Fibroblast of skin of scalp (primary cell): Measurements from ENCODE around the gene NSFL1C.
"Not testable (repeated sequence)": the region's sequence is repeated elsewhere in the genome, so short reads cannot be mapped to it uniquely, and the experiment has no call there.

Source experiments
- DNase-seq: peaks from one replicate; pipeline ENCODE4 v3.0.0-alpha.2; 2013

NSFL1C gene

DNA sequence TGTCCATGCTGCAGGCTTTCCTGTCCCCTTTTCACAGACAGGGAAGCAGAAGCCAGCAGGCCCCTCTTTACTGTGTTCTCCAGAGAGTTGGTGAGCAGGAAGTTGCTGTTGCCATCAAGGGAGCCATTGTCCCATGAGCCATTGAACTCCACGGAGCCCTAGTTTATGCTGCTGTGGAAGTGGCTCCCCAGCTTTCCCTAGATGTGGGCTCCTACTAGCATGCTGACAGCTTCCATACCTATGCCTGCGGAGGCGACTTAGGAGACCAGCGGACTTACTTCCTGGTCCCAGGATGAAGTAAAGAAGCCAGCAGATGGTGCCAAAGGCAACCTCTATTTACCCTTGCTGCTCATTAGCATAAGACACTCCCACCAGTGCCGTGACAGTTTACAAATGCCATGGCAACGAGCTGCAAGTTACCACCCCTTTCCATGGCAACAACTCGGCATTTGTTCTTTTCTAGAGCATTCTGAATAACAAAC is 43.0 kb downstream of the NSFL1C start:
- DNase-seq, result peak; percentile 56

DNA sequence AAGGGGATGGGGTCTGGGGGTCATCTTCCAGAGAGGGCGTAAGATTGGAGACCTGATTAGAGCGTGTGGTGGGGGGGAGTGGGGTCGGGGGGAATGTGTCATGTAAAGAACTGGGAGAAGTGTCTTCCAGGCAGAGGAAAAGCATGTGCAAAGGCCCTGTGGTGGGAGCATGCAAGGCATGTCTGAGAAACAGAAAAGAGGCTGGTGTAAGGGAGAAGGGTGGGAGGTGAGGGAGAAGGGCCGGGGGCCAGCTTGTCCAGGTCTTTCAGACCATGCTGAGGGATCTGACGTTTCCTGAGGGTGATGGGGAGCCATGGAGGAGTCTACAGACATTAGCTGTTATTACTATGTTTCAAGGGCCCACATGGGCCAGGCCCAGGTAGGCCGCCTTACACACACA is 43.4 kb downstream of the NSFL1C start:
- no peak for DNase-seq

DNA sequence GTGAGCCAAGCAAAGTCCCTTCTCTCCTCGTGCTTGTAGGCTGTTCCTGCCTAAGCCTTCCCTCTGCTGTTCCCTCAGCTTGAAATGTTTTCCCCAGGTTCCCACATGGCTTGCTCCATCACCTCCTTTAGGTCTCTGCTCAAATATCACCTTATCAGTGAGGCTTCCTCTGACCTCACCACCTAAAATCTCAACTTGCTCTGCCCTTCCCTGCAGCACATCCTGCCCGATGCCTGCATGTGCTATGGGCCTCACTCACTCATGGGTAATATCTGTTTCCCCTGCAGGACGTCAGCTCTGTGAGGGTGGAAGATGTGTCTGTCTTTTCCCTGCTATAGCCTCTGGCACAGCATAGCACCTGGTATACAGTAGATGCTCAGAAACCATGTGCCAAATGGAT is 43.9 kb downstream of the NSFL1C start:
- DNase-seq, result no peak

DNA sequence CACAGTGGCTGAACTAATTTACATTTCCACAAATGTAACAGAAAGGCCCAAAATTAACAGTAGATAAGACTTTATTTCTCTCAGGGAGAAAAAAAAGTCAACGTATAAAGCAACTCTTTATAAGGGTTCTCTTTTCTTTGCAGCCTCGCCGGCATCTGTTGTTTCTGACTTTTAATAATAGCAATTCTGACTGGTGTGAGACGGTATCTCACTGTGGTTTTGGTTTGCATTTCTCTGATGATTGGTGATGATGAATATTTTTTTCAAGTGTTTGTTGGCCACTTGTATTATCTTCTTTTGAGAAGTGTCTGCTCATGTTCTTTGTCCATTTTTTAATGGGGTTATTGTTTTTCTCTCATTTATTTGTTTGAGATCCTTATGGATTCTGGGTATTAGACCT is 46.6 kb downstream of the NSFL1C start:
- DNase-seq, result no peak

GRCh38 chr20:1418350-1418749 is 48.3 kb downstream of the NSFL1C start:
- DNase-seq, result no peak

DNA sequence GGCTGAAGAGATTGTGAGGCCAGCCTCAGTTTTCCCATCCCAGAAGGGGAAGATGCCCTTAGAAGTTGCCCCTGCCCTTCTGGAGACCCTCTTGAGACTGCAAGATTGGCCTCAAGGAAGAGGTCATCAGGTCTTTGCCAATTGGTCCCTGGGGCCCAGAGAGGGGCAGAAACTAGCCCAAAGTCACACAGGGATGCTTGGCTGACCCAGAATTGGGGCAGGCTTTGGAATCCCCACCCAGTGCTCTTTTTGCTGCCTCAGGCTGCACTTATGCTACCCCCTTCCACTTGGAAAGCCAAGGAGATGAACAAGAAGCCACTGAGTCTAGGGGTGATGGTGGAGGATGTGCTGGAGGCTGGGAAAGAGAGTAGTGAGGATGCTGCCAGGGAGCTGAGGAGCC is 48.9 kb downstream of the NSFL1C start:
- DNase-seq, result no peak

DNA sequence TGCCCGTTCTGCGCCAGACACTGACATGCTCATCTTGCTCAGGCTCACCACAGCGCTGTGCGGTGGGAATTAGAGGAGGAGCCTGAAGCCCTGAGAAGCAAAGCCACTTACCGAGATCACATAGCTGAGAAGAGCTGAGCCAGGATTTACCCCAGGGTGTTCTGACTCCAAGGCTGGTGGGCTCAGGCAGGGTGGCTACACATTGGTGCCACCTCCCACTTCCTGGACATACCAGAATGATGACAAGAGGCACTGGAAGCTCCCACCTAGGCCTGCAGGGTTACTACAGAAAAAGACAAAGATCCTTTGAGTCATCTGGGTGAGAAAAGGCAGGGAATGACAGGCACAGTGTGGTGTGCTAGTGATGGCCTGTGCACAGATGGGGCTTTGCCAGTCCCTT is 49.4 kb downstream of the NSFL1C start:
- DNase-seq, result peak; percentile 46

DNA sequence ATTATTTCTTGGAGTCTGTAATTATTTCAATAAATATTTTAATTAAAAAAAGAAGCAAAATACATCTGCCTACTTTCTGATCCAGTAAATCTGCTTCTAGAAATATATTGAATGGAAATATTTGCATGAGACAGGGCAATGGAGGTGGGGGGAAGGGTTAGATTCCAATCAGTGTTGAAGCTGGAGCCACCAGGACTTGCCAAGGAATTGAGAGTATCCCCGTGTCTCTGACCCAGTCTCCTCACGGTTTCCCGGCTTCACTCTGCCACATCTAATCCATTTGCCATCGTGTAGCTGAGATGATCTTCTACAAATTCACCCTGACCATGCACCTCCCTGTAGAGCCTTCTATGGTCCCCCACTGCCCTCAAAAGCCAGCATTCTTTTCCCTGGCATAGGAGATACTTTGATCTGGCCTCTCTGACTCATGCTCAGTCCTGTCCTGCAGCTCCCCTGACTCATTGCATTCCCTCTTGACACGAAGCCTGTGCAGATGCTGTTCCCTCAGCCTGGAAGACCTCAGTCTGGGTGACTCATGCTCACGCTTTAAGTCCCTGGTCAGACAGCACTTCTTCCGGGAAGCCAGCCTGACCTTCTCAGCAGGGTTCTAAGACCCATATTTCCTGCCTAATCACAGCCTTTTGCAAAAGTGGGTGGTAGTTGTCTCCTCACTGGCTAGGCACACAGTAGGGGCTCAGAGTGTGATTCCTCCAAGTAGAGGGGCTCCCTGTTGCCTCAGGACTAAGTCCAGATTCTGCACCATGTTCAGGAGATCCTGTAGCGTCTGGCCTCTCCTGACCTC is 50.8 kb downstream of the NSFL1C start:
- peak; percentile 86 for DNase-seq

DNA sequence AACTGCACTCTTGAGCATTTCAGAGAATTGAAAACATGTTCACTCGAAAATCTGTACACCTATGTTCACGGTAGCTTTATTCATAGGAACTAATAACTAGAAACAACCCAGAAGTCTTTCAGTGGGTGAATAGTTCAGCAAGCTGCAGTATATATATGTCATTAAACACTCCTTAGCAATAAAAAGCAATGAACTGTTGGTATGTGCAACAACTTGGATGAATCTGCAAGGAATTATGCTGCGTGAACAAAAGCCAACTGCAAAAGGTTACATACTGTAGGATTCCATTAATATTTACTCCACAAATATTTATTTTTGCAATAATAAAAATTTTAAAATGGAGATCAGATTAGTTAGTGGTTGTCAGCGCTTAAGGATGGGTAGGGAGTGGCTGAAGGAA is 51.7 kb downstream of the NSFL1C start:
- DNase-seq, result no peak

GRCh38 chr20:1405801-1406200 is 60.8 kb downstream of the NSFL1C start:
- no peak for DNase-seq

- no peak for DNase-seq
Measured at GRCh38 chr20:1403624-1404023, 63.0 kb downstream of the NSFL1C start.

DNA sequence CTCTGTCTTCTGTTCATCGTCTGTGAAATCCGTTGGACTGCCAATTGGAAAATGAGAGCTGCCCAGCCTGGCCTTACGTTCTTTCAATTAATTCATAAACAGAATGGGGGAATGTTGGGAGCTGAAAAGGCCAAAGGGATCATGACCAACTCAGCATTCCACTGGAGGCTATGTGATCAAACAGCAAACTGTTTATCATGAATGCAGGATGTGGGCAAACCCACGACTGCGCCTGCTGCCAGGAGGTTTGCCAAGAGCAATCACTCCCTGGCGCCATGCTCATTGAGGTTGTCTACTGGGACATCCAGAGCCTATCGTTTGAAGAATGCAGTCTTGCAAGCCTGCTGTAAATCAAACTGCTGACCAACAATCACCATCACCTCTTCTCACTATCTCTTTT is 64.5 kb downstream of the NSFL1C start:
- DNase-seq, result peak; percentile 26

DNA sequence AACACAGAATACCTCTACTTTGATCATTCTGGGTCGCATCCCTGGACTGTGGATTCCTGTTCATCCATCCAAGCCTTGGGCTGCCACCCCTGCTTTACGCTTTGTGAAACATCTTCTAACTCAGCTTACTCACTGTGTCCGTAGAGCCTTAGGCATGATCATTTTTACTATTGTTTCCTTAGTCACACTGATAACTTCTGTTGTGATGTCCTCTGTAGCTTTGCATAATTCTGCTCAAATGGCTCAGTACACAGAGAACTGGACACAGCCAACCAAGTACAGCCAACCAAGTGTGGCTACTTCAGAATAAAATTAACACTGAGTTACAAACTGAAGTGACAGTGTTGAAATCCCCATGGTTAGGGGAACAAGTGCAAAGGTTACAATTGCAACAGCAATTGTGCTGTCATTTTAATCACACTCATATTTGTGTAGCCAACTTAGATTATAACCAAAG is 65.2 kb downstream of the NSFL1C start:
- no peak for DNase-seq

DNA sequence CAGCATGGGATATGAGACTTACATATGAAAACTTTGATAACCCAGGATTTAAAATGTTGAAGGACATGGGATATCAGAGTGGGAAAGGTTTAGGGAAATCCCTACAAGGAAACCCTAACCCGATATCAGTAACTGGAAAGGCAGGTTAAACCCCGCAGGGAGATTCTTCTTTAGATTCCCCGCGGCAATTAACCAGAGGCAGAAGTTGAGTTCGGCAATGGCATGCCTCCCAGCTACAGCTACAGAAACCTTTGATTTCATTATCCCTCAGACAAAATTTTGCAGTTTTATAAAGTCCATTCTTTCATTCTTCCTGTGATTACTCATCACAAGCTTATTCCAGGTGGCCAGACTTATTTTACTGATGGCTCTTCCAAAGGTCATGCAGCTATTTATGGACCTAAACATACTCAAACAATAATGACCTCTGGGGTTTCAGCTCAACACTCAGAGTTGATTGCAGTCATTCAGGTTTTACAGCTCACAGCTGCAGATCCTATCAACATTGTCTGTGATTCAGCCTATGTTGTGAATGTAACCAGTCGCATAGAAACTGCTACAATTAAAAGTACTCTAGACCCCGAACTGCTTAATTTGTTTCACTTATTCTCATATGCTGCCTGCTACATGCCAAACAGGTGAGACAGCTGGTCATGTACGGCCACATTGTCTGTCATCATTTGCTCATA is 66.8 kb downstream of the NSFL1C start:
- not testable (repeated sequence) for DNase-seq

DNA sequence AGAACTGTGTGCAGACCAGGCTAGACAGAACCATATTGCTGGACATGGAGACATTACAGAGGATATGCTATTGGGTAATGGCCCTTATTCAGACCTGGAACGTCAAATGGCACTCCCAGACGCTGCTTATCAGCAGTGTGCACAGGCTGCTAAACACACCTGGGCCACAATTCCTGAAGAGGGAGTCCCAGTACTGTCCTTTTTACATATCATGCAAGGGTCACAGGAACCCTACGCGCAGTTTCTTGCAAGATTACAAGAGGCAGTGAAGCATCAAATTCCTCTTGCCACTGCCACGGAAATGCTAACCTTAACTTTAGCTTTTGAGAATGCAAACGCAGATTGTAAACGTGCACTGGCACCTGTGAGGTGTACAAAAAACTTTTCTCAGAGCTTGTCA is 68.5 kb downstream of the NSFL1C start:
- DNase-seq, result not testable (repeated sequence)

GRCh38 chr20:1397710-1398109 is 68.9 kb downstream of the NSFL1C start:
- DNase-seq, result no peak

DNA sequence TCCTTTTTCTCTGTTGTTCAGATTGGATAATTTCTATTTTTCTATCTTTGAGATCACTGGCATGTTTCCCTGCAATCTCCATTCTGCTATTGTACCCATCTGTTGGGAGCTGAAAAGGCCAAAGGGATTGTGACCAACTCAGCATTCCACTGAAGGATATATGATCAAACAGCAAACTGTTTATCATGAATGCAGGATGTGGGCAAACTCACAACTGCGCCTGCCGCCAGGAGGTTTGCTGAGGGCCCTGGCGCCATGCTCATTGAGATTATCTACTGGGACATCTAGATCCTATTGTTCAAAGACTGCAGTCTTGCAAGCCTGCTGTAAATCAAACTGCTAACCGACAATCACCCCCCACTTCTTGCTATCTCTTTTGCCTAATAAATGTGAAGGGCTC is 69.9 kb downstream of the NSFL1C start:
- DNase-seq, result no peak

- DNase-seq, result no peak
Measured at GRCh38 chr20:1396264-1396663, 70.4 kb downstream of the NSFL1C start.

GRCh38 chr20:1394686-1395085 is 72.0 kb downstream of the NSFL1C start:
- DNase-seq, result no peak

DNA sequence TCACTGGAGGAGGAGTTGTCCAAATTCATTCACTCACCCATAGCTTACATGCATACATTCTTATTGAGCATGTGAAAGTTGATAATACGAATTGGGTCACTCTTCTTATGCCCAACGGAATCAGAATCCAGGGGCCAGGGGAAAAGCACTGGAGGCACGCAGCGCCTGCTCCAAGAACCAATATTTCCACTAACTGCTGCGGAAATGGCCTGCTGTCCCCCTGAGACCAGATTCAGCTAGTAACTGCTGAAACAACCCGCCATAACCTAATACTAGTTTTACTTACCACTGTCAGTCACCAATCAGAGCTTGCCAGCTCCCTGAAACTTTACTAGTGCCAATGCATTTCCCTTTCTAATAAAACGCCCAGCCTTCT is 73.2 kb downstream of the NSFL1C start:
- no peak for DNase-seq

- peak; percentile 91 for DNase-seq
Measured at GRCh38 chr20:1392693-1393506, 73.7 kb downstream of the NSFL1C start, which contains the start of gene FKBP1A. FKBP1A (minus strand) TSS chr20:1393054; CDS start chr20:1392998, 56 bp downstream.

DNA sequence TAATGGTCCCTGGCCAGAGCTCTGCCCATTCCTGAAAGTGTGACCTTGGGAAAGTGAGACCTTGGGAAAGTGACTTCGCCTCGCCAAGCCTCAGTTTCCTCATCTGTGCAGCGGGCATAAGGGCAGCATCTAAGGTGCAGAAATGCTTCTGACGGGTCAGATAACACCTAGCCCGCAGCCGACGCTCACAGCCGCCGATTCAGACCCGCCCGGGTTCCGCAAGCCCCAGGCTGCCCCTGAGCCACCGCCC is 74.3 kb downstream of the NSFL1C start:
- DNase-seq, result no peak
